ENCODE measurements around the gene SMC1A. TPM values are rescaled to one million over a fixed set of nuclear protein-coding genes. Genes with fewer than 3 reads are reported as not detected.

SMC1A gene
- total and polyA plus RNA-seq, 10 of the 15 experiments (the other 5 are each of a cell fraction or from before 2014, with no cell fraction given): 25.6 to 158 (median 78.0) TPM

DNA sequence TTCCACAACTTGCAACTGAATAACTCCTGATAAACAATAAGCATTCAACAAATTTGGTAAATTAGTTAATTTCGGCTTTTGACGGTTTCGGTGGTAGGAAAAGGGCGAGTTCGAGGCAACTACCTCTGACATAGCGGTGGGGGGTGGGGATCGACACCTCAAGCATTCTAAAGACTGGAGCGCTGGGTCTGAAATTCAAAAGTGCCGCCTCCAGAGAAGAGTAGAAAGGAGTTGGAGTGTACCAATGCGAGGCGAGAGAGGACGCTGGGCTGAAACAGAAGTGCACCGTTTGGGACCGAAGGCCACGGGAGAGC lies 725 bp downstream of the SMC1A start (continued):
- TF ChIP-seq, protein P1, sequence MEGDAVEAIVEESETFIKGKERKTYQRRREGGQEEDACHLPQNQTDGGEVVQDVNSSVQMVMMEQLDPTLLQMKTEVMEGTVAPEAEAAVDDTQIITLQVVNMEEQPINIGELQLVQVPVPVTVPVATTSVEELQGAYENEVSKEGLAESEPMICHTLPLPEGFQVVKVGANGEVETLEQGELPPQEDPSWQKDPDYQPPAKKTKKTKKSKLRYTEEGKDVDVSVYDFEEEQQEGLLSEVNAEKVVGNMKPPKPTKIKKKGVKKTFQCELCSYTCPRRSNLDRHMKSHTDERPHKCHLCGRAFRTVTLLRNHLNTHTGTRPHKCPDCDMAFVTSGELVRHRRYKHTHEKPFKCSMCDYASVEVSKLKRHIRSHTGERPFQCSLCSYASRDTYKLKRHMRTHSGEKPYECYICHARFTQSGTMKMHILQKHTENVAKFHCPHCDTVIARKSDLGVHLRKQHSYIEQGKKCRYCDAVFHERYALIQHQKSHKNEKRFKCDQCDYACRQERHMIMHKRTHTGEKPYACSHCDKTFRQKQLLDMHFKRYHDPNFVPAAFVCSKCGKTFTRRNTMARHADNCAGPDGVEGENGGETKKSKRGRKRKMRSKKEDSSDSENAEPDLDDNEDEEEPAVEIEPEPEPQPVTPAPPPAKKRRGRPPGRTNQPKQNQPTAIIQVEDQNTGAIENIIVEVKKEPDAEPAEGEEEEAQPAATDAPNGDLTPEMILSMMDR (IDR thresholded peaks at IDR 0.05 in 2 of 3, conservative IDR thresholded peaks at IDR 0.05 in 1 of 3; ENCODE audit: control insufficient read depth in 2 of 3, extremely low read depth in 1 of 3, insufficient read depth in 1 of 3, low read depth in 3 of 3, low read length in 3 of 3): no peak
- TF ChIP-seq ZNF384 (IDR thresholded peaks at IDR 0.05; ENCODE audit: borderline replicate concordance, low read depth, low read length): no peak
- TF ChIP-seq, protein P2, sequence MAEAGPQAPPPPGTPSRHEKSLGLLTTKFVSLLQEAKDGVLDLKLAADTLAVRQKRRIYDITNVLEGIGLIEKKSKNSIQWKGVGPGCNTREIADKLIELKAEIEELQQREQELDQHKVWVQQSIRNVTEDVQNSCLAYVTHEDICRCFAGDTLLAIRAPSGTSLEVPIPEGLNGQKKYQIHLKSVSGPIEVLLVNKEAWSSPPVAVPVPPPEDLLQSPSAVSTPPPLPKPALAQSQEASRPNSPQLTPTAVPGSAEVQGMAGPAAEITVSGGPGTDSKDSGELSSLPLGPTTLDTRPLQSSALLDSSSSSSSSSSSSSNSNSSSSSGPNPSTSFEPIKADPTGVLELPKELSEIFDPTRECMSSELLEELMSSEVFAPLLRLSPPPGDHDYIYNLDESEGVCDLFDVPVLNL (IDR thresholded peaks at IDR 0.05; ENCODE audit: low read depth, low read length): peak; percentile 96
- TF ChIP-seq LARP7 (IDR thresholded peaks at IDR 0.05): no peak
- no peak for TF ChIP-seq SMARCA5 (IDR thresholded peaks at IDR 0.05)
- TF ChIP-seq, protein P3, sequence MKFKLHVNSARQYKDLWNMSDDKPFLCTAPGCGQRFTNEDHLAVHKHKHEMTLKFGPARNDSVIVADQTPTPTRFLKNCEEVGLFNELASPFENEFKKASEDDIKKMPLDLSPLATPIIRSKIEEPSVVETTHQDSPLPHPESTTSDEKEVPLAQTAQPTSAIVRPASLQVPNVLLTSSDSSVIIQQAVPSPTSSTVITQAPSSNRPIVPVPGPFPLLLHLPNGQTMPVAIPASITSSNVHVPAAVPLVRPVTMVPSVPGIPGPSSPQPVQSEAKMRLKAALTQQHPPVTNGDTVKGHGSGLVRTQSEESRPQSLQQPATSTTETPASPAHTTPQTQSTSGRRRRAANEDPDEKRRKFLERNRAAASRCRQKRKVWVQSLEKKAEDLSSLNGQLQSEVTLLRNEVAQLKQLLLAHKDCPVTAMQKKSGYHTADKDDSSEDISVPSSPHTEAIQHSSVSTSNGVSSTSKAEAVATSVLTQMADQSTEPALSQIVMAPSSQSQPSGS (IDR thresholded peaks at IDR 0.05; ENCODE audit: low read length): no peak; the same call in 1 of the 2 replicates
- TF ChIP-seq CREM (IDR thresholded peaks at IDR 0.05; ENCODE audit: low read depth): no peak
- TF ChIP-seq STAT3 (IDR thresholded peaks at IDR 0.05; ENCODE audit: low read depth, low read length): no peak
- TF ChIP-seq, protein P4, sequence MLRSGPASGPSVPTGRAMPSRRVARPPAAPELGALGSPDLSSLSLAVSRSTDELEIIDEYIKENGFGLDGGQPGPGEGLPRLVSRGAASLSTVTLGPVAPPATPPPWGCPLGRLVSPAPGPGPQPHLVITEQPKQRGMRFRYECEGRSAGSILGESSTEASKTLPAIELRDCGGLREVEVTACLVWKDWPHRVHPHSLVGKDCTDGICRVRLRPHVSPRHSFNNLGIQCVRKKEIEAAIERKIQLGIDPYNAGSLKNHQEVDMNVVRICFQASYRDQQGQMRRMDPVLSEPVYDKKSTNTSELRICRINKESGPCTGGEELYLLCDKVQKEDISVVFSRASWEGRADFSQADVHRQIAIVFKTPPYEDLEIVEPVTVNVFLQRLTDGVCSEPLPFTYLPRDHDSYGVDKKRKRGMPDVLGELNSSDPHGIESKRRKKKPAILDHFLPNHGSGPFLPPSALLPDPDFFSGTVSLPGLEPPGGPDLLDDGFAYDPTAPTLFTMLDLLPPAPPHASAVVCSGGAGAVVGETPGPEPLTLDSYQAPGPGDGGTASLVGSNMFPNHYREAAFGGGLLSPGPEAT (IDR thresholded peaks at IDR 0.05; ENCODE audit: low read depth): no peak
- no peak for TF ChIP-seq RAD21 (IDR thresholded peaks at IDR 0.05; ENCODE audit: insufficient read depth, low read depth, low read length)
